Middle frontal gyrus (tissue), 1 donor: Measurements from ENCODE around the gene PCP2.

Experiments used
- DNase-seq: peaks from one replicate; pipeline ENCODE4 v3.0.0-alpha.2; 2015; ENCODE audit warnings: low spot score; ENCODE audit errors: extremely low spot score

The PCP2 gene

DNA sequence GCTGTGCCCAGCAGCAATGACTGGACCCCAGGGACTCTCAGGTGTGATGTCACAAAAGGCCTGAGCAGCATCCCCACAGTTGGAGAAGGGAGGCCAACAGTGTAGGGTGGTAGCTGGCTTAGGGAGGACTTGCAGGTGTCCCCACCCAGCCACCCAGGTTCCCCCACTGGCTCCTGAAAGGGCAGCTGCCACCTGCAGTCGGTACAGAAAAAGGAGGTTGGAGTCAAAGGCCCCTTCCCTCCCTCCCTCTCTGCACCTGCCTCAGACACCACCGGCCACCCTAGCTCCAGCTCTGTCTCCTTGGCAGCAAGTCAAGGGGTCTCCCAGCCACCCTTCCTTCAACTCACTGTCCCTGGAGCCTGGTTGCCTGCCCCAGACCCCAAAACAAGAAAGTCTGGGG is at the start of gene PCP2:
PCP2 (minus strand) TSS at position 22 of the 400 bp plus-strand sequence. CDS start 262 bp downstream, outside the sequence.
- no peak for DNase-seq

DNA sequence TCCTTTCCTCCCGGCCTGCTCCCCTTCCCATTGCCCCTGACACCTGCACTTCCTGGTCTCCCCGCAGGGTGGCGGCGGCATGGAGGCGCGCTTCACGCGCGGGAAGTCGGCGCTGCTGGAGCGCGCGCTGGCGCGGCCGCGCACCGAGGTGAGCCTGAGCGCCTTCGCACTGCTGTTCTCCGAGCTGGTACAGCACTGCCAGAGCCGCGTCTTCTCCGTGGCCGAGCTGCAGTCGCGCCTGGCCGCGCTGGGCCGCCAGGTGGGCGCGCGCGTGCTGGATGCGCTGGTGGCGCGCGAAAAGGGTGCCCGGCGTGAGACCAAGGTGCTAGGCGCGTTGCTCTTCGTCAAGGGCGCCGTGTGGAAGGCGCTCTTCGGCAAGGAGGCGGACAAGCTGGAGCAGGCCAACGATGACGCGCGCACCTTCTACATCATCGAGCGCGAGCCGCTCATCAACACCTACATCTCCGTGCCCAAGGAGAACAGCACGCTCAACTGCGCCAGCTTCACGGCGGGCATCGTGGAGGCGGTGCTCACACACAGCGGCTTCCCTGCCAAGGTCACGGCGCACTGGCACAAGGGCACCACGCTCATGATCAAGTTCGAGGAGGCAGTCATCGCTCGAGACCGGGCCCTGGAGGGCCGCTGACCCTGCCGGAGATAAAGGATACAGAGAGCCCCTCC is 48.8 kb upstream of the PCP2 start:
- DNase-seq, result no peak

DNA sequence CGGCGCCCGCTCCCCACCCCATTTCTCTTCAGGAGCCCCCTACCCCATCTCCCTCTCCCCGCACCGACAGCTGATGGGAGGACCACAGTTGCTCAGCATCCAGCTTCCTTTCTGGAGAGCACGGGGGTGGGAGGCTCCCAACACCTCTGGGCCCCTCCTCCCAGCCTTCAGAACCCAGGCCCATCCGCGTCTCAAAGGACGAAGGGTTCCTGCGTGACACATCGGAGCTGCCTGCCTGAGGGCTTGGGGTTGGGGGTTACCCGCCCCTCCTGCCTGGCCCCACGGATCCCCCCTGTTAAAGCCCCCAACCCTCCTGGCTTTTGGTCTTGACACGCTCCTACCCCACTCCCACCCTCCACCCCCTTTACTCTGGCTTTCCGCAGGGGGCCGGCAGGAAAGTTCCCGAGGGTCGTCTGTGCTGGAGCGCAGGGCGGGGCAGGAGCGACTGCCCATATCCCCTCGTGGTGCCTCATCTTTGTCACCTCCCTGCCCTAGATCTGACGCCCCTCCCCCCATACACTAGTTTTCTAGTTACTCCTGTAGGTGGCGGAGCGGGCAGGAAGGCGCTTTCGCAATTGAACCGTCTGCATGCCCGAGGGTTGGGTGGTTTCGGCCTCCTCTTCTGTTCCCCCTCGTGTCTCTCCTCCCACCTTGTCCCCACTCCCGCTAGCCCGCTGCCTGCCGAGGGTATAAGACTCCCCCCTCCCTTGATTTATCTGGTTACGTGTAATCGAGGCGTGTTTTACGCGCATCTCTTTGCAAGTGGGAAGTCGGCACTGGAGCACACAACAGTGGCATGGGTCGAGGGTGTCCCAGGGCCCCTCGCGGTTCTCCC is 48.0 kb upstream of the PCP2 start:
- DNase-seq, result no peak

DNA sequence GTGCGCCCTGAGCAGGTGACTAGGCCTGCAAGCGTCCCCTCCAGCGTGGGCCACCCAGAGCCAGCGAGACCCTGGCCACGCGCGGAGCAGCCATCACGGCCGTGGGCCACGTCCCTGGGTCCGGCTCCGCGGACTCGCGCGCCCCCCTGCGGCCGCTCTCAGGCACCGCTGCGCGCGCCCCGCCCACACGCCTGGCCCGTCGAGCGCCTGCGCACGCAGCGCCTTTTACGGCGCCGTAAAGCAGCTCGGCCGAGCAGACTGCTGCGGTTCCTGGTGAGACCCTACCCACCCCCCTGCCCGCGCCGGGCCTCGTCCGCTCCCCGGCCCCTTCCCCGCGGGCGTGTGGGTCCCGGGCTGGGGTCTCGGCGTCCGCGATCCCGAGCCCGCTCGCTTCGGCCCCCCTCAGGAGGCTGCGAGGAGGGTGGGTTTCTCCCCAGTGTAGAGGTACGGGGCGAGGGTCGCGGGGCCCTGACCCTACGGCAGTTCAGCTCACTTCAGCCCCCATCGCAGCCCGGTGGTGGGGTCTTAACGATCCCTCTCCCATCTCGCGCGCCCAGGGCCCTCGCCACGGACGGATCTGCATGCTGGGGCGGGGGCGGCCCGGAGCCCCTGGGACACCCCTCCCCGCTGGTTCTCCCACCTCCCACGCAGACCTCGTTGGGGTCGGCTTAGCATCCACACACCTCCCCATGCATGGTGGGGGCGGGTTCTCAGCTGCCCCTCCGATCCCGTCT is 47.3 kb upstream of the PCP2 start, which contains the start of gene TRAPPC5:
TRAPPC5 (plus strand) TSS at position 228 of the 734 bp plus-strand sequence. CDS start 1,421 bp downstream, outside the sequence.
- DNase-seq, result peak; percentile 83

DNA sequence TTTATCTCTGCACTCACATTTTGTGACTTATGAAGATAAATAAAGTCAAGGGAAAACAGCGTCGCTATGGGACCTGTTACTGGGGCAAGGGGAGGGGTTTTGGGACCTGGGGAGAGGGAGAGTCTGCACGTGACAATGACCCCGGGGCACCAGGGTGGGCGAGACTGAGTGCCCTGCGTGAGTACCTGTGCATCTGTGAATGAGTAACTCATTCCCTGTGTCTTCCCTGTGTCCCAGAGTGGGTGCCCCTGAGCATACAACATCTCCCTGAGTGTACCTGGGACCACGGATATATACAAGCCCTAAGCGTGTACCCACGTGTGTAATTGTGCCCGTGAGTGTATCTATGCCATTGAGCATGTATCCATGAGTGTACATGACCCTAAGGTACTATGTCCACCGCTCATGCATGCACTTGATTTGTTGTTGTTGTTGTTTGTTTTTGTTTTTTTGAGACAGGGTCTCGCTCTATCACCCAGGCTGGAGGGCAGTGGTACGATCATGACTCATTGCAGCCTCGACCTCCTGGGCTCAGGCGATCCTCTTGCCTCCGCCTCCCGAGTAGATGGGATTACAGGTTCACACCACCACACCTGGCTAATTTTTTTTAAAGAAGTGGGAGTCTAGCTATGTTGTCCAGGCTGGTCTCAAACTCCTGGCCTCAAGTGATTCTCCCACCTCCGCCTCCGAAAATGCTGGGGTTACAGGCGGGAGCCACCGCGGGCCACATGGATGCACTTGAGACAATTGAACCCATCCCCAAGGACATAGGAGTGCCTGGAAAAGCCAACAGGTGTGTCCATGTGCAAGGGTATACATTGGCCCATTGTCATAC is 46.5 kb upstream of the PCP2 start:
- no peak for DNase-seq

DNA sequence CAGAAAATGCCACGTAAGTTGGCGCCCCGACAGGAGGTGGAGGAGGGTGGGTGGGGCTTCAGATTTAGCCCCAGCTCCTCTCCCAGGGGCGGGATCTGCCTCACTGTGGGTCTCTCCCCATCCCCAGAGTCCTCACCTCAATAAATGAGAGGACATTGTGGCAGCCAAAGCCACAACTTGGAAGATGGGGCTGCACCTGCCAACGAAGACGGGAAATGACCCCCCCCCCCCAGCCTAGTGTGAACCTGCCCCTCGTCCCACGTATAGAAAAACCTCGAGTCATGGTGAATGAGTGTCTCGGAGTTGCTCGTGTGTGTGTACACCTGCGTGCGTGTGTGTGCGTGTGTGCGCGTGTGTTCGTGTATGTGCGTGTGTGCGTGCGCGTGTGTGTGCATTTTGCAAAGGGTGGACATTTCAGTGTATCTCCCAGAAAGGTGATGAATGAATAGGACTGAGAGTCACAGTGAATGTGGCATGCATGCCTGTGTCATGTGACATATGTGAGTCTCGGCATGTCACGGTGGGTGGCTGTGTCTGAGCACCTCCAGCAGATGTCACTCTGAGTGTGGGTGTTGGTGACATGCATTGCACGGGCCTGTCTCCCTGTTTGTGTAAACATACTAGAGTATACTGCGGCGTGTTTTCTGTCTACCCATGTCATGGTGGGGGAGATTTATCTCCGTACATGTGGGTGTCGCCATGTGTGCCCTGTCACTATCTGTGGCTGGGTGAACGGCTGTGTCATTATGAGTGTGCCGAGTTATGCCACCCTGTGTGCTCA is 45.6 kb upstream of the PCP2 start:
- no peak for DNase-seq

DNA sequence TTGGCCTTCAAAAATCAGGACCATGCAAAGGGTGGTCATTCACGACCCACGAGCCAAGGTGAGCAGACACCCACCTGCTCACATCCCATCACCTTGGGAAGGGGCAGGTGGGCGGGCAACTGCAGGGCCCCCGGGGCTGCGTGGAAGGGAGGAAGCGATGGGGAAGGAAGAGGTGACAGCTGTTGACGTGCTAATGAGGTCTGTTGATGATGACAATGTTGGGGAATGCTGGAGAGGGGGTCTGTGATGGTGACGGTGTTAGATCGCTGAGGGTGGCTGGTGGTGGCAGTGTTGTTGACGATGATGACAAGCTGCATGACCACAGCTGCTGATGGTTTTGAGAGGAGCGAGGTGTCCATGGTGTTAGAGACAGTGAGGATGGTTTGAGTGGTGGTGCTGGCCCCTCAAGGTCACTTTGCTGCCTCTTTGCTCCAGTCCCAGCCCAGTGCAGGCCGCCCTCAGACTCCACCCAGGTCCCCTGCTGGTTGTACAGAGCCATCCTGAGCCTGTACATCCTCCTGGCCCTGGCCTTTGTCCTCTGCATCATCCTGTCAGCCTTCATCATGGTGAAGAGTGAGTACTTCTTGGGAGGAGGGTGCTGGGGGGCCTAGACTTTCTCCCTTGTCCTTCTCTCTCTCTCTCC is 44.3 kb upstream of the PCP2 start:
- no peak for DNase-seq

DNA sequence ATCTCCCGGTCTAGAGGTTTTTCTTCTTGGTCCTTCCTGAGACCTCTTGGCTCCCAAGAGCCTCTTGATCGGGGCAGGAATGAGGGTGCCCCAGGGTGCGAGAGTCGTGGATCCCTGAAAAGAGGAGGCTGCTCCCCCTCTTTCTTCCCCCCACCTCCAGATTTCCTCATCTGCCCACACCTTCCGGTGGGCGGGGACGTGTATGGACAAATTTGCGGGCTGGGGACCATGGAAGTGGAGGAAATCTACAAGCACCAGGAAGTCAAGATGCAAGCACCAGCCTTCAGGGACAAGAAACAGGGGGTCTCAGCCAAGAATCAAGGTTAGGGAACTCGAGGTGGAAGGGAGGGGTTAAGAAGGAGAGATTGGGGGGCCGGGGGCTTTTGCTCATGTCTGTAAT is 43.3 kb upstream of the PCP2 start, which contains the start of gene MCEMP1:
MCEMP1 (plus strand) TSS at position 237 of the 400 bp plus-strand sequence; CDS start at position 268, 31 bp downstream.
- no peak for DNase-seq

DNA sequence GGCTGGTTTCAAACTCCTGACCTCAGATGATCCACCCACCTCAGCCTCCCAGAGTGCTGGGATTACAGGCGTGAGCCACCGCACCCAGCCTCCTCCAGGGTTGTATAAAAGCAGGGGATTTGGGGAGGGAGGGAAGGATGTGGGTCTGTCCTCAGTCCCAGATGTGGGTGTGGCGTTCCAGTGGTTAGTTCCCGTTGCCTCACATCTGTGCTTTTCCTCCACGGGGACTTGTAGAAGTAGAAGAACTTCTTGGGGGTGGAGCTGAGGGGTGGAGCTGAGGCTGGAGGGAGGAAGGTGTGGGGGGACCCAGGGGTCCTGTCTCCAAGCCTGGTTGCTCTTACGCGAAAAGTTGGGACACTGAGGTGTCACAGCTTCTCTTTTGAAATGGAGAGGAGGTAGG is 42.9 kb upstream of the PCP2 start:
- no peak for DNase-seq

DNA sequence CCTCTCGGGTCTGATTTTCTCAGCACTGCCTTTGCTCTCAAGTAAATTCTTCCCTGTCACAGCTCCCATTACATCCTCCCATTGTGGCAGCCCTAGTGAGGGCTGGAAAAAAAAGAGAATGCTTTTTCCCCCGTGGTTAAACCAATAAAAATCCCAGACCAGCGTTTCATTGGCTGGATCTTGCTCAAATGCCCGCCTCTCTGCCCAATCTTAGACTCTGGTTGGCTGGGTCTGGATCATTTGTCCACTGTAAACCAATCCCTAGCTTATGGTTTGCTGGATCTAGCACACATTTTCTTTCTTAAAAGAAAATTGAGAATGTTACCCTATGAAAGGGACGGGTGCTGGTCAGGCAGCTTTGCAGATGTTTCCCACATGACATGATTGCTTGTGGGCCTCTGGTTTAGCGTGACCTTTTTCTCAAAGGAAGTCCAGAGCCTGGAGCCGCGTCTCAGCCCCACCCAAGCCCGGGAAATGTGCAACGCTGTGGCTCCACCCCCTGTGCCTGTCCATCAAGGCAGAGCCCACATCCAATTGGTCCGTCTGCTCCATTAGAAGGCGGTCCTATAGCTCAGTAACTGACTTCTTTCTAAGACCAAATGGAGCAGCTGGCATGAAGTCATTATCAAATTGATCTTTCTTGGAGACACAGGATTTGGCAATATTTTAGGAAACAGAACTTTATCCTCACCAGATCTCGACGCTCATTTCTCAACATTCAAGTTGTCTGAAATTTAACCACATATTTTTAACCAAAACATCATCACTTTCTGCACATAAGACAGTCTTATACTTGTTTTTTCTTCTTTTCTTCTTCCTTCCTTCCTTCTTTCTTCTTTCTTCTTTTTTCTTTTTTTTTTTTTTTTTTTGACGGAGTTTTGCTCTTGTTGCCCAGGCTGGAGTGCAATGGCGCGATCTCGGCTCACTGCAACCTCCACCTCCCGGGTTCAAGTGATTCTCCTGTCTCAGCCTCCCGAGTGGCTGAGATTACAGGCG is 40.8 kb upstream of the PCP2 start:
- no peak for DNase-seq

DNA sequence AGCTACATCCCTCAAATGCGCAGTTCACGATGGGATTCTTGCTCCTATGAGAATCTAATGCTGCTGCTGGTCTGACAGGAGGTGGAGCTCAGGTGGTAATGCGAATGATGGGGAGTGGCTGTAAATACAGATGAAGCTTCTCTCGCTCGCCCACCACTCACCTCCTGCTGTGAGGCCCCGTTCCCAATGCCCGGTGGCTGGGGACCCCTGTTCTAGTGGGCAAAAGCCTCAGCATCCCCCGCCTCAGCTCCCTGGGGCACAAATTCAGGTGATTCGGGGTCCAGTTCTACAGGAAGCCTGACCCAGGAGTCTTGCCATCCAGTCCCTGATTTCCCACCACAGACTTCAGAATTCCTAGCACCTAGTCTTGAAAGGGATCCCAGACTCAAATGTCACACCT is 39.0 kb upstream of the PCP2 start:
- DNase-seq, result no peak

DNA sequence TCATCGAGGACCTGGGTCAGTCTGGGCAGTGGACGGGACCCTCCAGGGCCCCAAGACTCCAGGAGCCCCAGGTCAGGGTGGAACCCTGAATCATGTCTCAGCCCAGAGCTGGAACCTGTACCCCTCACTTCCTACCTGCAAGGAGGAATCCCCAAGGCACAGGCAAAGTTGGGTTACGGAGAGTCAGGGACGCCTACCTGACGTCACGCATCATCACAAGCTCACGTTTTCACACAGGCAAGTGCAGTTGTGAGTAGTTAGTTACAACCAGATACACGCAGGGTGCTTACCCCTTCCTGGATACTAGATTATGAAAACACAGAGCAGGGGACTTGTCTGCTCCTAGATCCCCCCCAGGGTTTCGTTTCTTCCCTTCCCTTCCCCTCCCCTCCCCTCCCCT is 37.3 kb upstream of the PCP2 start:
- no peak for DNase-seq

DNA sequence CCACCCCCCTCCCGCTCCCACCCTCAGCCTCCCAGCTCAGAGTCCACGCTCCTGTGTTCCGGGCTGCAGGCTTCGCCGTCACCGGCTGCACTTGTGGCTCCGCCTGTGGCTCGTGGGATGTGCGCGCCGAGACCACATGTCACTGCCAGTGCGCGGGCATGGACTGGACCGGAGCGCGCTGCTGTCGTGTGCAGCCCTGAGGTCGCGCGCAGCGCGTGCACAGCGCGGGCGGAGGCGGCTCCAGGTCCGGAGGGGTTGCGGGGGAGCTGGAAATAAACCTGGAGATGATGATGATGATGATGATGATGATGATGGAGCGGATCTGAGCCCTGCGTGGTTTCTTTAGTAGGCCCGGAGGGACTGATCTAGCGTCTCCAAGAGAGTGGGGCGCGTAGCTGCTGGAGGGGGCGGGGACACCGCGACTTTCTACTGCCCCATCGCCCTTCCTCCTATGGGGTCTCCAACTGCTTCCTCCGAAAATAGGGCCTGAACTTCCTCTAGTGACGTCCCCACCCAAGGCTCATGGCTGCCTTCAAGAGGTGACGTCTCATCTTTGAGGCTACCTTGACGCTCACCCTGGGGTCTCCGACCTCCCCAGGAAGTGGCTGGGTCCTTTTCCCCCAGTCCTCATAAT is 36.7 kb upstream of the PCP2 start:
- no peak for DNase-seq

DNA sequence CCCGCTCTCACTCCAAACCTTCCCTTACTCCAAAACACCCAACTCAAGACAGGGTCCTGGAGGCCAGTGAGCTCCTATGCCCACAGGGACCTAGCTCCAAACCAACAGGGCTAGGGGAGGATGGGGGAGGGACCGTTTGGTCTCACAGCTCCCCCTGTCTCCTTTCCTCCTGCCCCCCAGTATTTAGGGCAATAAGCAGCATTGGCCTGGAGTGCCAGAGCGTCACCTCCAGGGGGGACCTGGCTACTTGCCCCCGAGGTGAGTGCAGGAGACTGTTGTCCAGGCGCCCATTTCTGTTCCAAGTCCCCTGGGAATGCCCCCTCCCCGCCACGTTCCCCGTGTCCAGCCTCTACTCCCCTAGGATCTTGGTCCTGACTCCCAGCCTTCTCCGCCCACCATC is 36.1 kb upstream of the PCP2 start:
- no peak for DNase-seq

DNA sequence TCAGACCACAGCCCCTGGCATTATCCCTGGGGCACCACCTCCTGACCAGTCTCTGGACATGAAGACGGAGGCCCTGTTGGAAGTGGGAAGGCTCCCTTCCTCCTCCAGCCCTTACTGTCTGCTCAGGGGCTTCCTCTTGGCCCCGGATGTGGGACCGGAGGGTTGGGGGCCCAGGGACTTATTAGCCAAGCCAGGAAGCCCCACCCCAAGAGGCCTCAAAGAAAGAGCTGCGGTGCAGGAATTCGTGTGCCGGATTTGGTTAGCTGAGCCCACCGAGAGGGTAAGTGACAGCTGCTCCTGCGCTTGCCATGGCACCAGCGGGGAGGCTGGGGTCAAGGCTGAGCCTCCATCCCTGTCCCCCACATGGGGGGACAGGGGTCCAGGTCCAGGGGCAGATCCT is 35.3 kb upstream of the PCP2 start, which contains the start of gene RETN:
RETN (plus strand) TSS at position 208 of the 400 bp plus-strand sequence. CDS start 278 bp downstream, outside the sequence.
- no peak for DNase-seq

DNA sequence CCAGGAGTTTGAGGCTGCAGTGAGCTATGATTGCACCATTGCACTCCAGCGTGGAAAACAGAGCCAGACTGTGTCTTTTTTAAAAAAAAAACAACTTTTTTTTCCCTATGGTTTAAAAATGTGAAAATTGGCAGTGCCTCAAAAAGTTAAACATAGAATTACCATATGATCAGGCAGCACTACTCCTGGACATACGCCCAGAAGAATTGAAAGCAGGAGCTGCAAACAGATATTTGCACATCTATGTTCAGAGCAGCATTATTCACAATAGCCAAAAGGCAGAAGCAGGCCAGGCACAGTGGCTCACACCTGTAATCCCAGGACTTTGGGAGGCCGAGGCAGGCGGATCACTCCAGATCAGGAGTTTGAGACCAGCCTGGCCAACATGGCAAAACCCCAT is 31.6 kb upstream of the PCP2 start:
- DNase-seq, result peak; percentile 44

DNA sequence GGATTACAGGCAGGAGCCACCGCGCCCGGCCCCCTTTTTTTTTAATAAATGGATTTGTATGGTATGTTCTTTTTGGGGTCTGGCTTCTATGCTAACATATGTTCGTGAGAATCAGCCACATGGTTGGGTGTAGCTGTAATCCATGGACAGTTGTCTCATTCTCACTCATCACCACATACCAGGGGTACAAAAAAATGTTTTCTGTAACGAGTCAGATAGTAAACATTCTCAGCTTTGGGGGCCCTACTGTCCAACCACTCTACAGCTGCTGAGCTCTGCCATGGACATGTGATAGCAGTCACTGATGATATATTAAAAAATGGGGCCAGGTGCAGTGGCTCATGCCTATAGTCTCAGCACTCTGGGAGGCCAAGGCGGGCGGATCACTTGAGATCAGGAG is 30.2 kb upstream of the PCP2 start:
- no peak for DNase-seq

DNA sequence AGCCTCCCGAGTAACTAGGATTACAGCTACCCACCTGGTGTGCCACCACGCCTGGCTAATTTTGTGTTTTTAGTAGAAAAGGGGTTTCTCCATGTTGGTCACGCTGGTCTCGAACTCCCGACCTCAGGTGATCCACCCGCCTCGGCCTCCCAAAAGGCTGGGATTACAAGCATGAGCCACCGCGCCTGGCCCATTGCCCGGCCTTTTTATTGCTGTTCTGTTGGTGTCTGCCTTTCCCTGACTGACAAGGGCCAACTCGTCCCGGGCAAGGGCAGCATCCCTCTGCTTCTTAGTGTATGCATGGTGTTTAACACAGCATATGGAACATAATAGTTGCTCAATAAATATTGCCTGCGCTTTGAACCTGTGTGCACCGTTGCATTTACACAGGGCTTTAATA is 29.1 kb upstream of the PCP2 start:
- no peak for DNase-seq
